Loucy (cell line): Measurements from ENCODE around the gene GSTM3.

ENCODE experiments used
- H2AFZ ChIP-seq: fragments of 200-600 bp; sonication (generic); 2 replicates; pipeline ENCODE4 v1.6.0; 2016; ENCODE audit warnings: antibody characterized with exemption, mild to moderate bottlenecking, low read length, moderate library complexity
- H3F3A ChIP-seq: fragments of 200-600 bp; 2 replicates; pipeline ENCODE4 v1.6.0; 2016; ENCODE audit warnings: antibody characterized with exemption, low read depth, mild to moderate bottlenecking
- H3K27me3 ChIP-seq: fragments of 200-600 bp; sonication (generic); 2 replicates; pipeline ENCODE4 v1.6.1; 2014; ENCODE audit warnings: low read length, mild to moderate bottlenecking; ENCODE audit not compliant: insufficient read depth, poor library complexity, severe bottlenecking
- H3K36me3 ChIP-seq: fragments of 200-600 bp; sonication (generic); 2 replicates; pipeline ENCODE4 v1.6.1; 2016; ENCODE audit warnings: low read length; ENCODE audit not compliant: insufficient read depth
- H3K4me1 ChIP-seq: fragments of 200-600 bp; sonication (generic); 2 replicates; pipeline ENCODE4 v1.5.1; 2014; ENCODE audit warnings: low read length, mild to moderate bottlenecking; ENCODE audit not compliant: insufficient read depth, poor library complexity, severe bottlenecking
- H3K4me2 ChIP-seq: fragments of 200-600 bp; sonication (generic); 2 replicates; pipeline ENCODE4 v1.6.0; 2014; ENCODE audit warnings: antibody characterized with exemption, low read length, low read depth, mild to moderate bottlenecking; ENCODE audit not compliant: poor library complexity, severe bottlenecking
- H3K4me3 ChIP-seq: fragments of 200-600 bp; sonication (generic); 2 replicates; pipeline ENCODE4 v1.5.1; 2014; ENCODE audit warnings: low read length, mild to moderate bottlenecking, mixed read lengths; ENCODE audit not compliant: poor library complexity, severe bottlenecking
- H3K79me2 ChIP-seq: fragments of 200-600 bp; sonication (generic); 2 replicates; pipeline ENCODE4 v1.6.1; 2014; ENCODE audit warnings: low read length; ENCODE audit not compliant: insufficient read depth
- H3K9ac ChIP-seq: fragments of 200-600 bp; sonication (generic); 2 replicates; pipeline ENCODE4 v1.6.0; 2014; ENCODE audit warnings: mild to moderate bottlenecking, low read depth, low read length, moderate library complexity; ENCODE audit not compliant: poor library complexity, severe bottlenecking
- H3K9me2 ChIP-seq: fragments of 200-600 bp; sonication (generic); replicated peaks from 2 replicates; pipeline ENCODE4 v1.6.1; 2016; ENCODE audit warnings: low read depth, low read length, mixed read lengths
- H3K9me3 ChIP-seq: fragments of 200-600 bp; sonication (generic); 2 replicates; pipeline ENCODE4 v1.6.1; 2014; ENCODE audit warnings: mild to moderate bottlenecking, antibody characterized with exemption, low read length, low read depth; ENCODE audit not compliant: insufficient read depth
- H4K20me1 ChIP-seq: fragments of 200-600 bp; sonication (generic); 2 replicates; pipeline ENCODE4 v1.6.0; 2014; ENCODE audit warnings: antibody characterized with exemption, low read length, mild to moderate bottlenecking; ENCODE audit not compliant: insufficient read depth, poor library complexity, severe bottlenecking
- CTCF ChIP-seq: fragments of 200-600 bp; sonication (generic); conservative IDR thresholded peaks from 2 replicates; pipeline ENCODE4 v1.5.1; 2014; ENCODE audit warnings: mild to moderate bottlenecking, antibody characterized with exemption, low read length
- EZH2phosphoT487 ChIP-seq: fragments of 200-600 bp; IDR thresholded peaks from 2 replicates; pipeline ENCODE4 v1.6.1; 2018; ENCODE audit warnings: antibody characterized with exemption, mild to moderate bottlenecking, moderate library complexity, borderline replicate concordance

GSTM3 gene

GRCh38 chr1:109719337-109719837, 21.5 kb downstream of the GSTM3 start:
- Histone ChIP-seq H3K9ac (no peak overlapping the region), H3K36me3 (no peaks in the 10 kb centered on the region), H3K4me2 (no peak overlapping the region), H3K9me2 (no peaks in the 10 kb centered on the region), H3K4me1 (peaks cover 6% of the 10 kb centered on the region), H2AFZ (no peak overlapping the region), H3F3A (no peaks in the 10 kb centered on the region), H3K4me3 (no peak overlapping the region), H3K9me3 (no peaks in the 10 kb centered on the region), H3K27me3 (no peaks in the 10 kb centered on the region), H3K79me2 (no peaks in the 10 kb centered on the region), H4K20me1 (no peaks in the 10 kb centered on the region)
- TF ChIP-seq EZH2phosphoT487 = no peak

- H3K4me1 ChIP-seq = peaks cover 6% of the 10 kb centered on the region
- H3K9ac ChIP-seq = no peak overlapping the region
- H3K36me3 ChIP-seq = no peaks in the 10 kb centered on the region
- no peaks in the 10 kb centered on the region for H3K9me3 ChIP-seq
- no peaks in the 10 kb centered on the region for H3K9me2 ChIP-seq
- no peaks in the 10 kb centered on the region for H3K79me2 ChIP-seq
- no peak overlapping the region for H2AFZ ChIP-seq
- no peaks in the 10 kb centered on the region for H3F3A ChIP-seq
- no peak overlapping the region for H3K4me2 ChIP-seq
- H3K27me3 ChIP-seq = no peaks in the 10 kb centered on the region
- H4K20me1 ChIP-seq = no peaks in the 10 kb centered on the region
- TF ChIP-seq CTCF = peak; percentile 20
- TF ChIP-seq EZH2phosphoT487 = no peak
- H3K4me3 ChIP-seq = no peak overlapping the region
Measured at GRCh38 chr1:109718495-109718894, 22.3 kb downstream of the GSTM3 start.

- Histone ChIP-seq H3K4me3 (no peak overlapping the region), H3K4me2 (no peak overlapping the region), H3K36me3 (no peaks in the 10 kb centered on the region), H2AFZ (no peak overlapping the region), H3K9me3 (no peaks in the 10 kb centered on the region), H4K20me1 (no peaks in the 10 kb centered on the region), H3K9me2 (no peaks in the 10 kb centered on the region), H3F3A (no peaks in the 10 kb centered on the region), H3K27me3 (no peaks in the 10 kb centered on the region), H3K4me1 (peaks cover 6% of the 10 kb centered on the region), H3K9ac (no peak overlapping the region), H3K79me2 (no peaks in the 10 kb centered on the region)
- TF ChIP-seq CTCF (no peak), EZH2phosphoT487 (no peak)
Measured at GRCh38 chr1:109717729-109718128, 23.1 kb downstream of the GSTM3 start.

- Histone ChIP-seq H3K9me3 (no peaks in the 10 kb centered on the region), H3K4me2 (no peak overlapping the region), H3K9me2 (no peaks in the 10 kb centered on the region), H3K36me3 (no peaks in the 10 kb centered on the region), H3F3A (no peaks in the 10 kb centered on the region), H4K20me1 (no peaks in the 10 kb centered on the region), H3K27me3 (no peaks in the 10 kb centered on the region), H2AFZ (no peak overlapping the region), H3K9ac (no peak overlapping the region), H3K4me3 (no peak overlapping the region), H3K4me1 (peaks cover 6% of the 10 kb centered on the region), H3K79me2 (no peaks in the 10 kb centered on the region)
- no peak for TF ChIP-seq EZH2phosphoT487
- no peak for TF ChIP-seq CTCF
Measured at GRCh38 chr1:109716570-109717090, 24.2 kb downstream of the GSTM3 start.
